Panc1 (cell line): ENCODE measurements around the gene SFXN3. TPM values are rescaled to one million over a fixed set of nuclear protein-coding genes. Genes with fewer than 3 reads are reported as not detected.

Experiments used
- ATAC-seq: fragments of 200-7000 bp; cut with Tn5 transposase; 2 replicates; pipeline ENCODE4 v1.9.1; 2020; ENCODE audit warnings: mild to moderate bottlenecking, moderate library complexity
- BruUV-seq: library from RNA; stranded (reverse); fragments of 400-500 nt; replicated peaks from 2 replicates; lab custom pipeline; 2021; lab: Mats Ljungman, UMichigan
- CTCF ChIA-PET: fragments of 300-600 bp; sonication (Branson Sonifier 250); formaldehyde crosslinking; loops from one replicate; lab custom pipeline; 2022; ENCODE audit warnings: antibody characterized with exemption; lab: Charles Lee
- POLR2A ChIA-PET: fragments of 300-600 bp; sonication (Branson Sonifier 250); formaldehyde crosslinking; loops from one replicate; lab custom pipeline; 2022; ENCODE audit warnings: antibody characterized with exemption; lab: Charles Lee
- DNase-seq: peaks from one replicate; pipeline ENCODE4 v3.0.0-alpha.2; 2010; ENCODE audit warnings: low read depth, low spot score
- H3K27ac ChIP-seq: 2 replicates; pipeline ENCODE4 v1.5.1; 2011; ENCODE audit warnings: mild to moderate bottlenecking, low read length, inconsistent platforms
- H3K27me3 ChIP-seq: fragments of 200-500 bp; sonication (Bioruptor generic); 2 replicates; pipeline ENCODE4 v1.6.0; 2014; ENCODE audit warnings: low read length, inconsistent platforms; ENCODE audit not compliant: control insufficient read depth, insufficient read depth
- H3K36me3 ChIP-seq: fragments of 200-500 bp; sonication (Bioruptor generic); 2 replicates; pipeline ENCODE4 v1.5.1; 2014; ENCODE audit warnings: inconsistent platforms, mild to moderate bottlenecking, low read length, moderate library complexity; ENCODE audit not compliant: control insufficient read depth, insufficient read depth
- H3K4me1 ChIP-seq: 2 replicates; pipeline ENCODE4 v1.5.1; 2011; ENCODE audit warnings: inconsistent platforms, mild to moderate bottlenecking, low read length, moderate library complexity; ENCODE audit not compliant: control insufficient read depth, insufficient read depth
- H3K4me3 ChIP-seq, 2 experiments: 2 replicates each; pipeline ENCODE4 v1.5.1; 2011 to 2012; ENCODE audit warnings: low read depth in 2 of 2, low read length in 2 of 2, mild to moderate bottlenecking in 2 of 2, inconsistent platforms in 1 of 2, moderate library complexity in 1 of 2
- H3K9me3 ChIP-seq: fragments of 200-500 bp; sonication (Bioruptor generic); 2 replicates; pipeline ENCODE4 v1.5.1; 2014; ENCODE audit warnings: low read depth, mild to moderate bottlenecking, inconsistent platforms, low read length, moderate library complexity; ENCODE audit not compliant: control insufficient read depth, insufficient read depth
- POLR2AphosphoS5 ChIP-seq: IDR thresholded peaks from 2 replicates; pipeline ENCODE4 v1.6.1; 2012; ENCODE audit warnings: mild to moderate bottlenecking, low read depth, low read length, moderate library complexity
- SIN3A ChIP-seq: IDR thresholded peaks from 2 replicates; pipeline ENCODE4 v1.6.1; 2012; ENCODE audit warnings: low read depth, mild to moderate bottlenecking, low read length, moderate library complexity, borderline replicate concordance; ENCODE audit not compliant: insufficient read depth
- TCF7L2 ChIP-seq: IDR thresholded peaks from 2 replicates; pipeline ENCODE4 v1.6.1; 2011; ENCODE audit warnings: mild to moderate bottlenecking, low read depth, low read length, inconsistent platforms
- in situ Hi-C: cut with HindIII; loops from 2 replicates; pipeline ENCODE4 v1.10.0; 2016; ENCODE audit warnings: low sequenced_read_pairs, low pct_unique_long_range_greater_than_20kb
- intact Hi-C: fragments of 100-400 bp; cut with micrococcal nuclease; formaldehyde crosslinking; loops from one replicate; pipeline ENCODE4 v1.10.0; 2022; ENCODE audit not compliant: unreplicated experiment
- total RNA-seq: library from RNA; stranded (reverse); gene quantifications from one replicate; pipeline ENCODE4 v1.2.1, GENCODE V29; 2021; ENCODE audit not compliant: unreplicated experiment
- TF ChIP-seq, protein P1 (sequence below): fragments of 450-650 bp; IDR thresholded peaks from 2 replicates; pipeline ENCODE4 v1.5.1; 2017; ENCODE audit warnings: mild to moderate bottlenecking
- TF ChIP-seq, protein P2 (sequence below), 2 experiments: IDR thresholded peaks; 2 replicates each; pipeline ENCODE4 v1.6.1; 2011 to 2012; ENCODE audit warnings: low read depth in 2 of 2, control low read depth in 1 of 2, low read length in 1 of 2, mild to moderate bottlenecking in 1 of 2, moderate library complexity in 1 of 2; ENCODE audit not compliant: insufficient read depth in 1 of 2

SFXN3 gene
- total RNA-seq, 1 experiment from 2014 or later = 15.3 TPM

DNA sequence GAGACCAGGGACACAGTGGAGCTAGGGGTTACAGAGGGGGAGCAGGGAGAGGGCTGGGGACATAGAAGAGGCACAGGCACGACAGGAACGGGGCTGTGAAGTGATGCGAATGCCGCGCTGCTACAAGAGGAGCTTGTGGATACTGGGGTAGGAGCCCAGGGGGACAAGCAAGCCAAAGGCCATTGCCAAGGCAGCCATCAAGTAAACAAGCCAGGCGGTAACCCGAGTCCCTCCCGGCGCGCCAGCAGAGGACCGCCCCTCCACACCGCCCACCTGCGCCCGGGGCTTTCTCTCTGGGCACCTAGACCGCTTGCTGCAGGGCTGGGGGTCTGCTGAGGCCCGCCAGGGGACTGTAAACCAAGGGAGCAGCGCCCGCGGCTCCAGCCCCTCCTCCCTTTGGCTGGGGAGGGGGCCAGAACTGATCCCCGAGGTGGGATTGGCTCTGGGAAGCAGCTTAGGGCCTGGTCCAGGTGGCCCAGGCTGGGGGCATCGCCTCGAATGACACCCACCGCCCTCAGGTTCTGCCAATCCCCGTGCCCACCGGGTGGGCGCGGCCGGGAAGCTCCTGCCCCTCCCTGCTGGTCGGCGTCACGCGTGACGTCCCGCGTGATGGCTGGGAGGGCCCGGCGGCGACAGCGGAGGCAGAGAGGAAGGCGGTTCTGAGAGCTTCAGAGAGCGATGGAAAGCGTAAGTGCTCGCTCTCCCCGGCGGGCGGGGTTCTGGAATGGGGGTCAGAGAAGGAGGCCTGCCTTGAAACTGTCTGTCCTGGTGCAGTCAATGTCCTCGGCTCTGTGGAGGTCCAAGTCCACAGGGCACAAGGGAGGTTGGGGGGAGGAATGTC, 982 bp downstream of the SFXN3 start:
- H3K27ac ChIP-seq = no peak overlapping the region; the same call in 1 of the 2 replicates
- DNase-seq = no peak
- in situ Hi-C loops = no loop called here
- no peak for TF ChIP-seq POLR2AphosphoS5
- no peak for TF ChIP-seq TCF7L2
- 0 out of 2 replicates have a peak, but pooled peaks have one; percentile 35 for TF ChIP-seq SIN3A
- TF ChIP-seq, protein P1, sequence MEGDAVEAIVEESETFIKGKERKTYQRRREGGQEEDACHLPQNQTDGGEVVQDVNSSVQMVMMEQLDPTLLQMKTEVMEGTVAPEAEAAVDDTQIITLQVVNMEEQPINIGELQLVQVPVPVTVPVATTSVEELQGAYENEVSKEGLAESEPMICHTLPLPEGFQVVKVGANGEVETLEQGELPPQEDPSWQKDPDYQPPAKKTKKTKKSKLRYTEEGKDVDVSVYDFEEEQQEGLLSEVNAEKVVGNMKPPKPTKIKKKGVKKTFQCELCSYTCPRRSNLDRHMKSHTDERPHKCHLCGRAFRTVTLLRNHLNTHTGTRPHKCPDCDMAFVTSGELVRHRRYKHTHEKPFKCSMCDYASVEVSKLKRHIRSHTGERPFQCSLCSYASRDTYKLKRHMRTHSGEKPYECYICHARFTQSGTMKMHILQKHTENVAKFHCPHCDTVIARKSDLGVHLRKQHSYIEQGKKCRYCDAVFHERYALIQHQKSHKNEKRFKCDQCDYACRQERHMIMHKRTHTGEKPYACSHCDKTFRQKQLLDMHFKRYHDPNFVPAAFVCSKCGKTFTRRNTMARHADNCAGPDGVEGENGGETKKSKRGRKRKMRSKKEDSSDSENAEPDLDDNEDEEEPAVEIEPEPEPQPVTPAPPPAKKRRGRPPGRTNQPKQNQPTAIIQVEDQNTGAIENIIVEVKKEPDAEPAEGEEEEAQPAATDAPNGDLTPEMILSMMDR = no peak
- TF ChIP-seq, protein P2, sequence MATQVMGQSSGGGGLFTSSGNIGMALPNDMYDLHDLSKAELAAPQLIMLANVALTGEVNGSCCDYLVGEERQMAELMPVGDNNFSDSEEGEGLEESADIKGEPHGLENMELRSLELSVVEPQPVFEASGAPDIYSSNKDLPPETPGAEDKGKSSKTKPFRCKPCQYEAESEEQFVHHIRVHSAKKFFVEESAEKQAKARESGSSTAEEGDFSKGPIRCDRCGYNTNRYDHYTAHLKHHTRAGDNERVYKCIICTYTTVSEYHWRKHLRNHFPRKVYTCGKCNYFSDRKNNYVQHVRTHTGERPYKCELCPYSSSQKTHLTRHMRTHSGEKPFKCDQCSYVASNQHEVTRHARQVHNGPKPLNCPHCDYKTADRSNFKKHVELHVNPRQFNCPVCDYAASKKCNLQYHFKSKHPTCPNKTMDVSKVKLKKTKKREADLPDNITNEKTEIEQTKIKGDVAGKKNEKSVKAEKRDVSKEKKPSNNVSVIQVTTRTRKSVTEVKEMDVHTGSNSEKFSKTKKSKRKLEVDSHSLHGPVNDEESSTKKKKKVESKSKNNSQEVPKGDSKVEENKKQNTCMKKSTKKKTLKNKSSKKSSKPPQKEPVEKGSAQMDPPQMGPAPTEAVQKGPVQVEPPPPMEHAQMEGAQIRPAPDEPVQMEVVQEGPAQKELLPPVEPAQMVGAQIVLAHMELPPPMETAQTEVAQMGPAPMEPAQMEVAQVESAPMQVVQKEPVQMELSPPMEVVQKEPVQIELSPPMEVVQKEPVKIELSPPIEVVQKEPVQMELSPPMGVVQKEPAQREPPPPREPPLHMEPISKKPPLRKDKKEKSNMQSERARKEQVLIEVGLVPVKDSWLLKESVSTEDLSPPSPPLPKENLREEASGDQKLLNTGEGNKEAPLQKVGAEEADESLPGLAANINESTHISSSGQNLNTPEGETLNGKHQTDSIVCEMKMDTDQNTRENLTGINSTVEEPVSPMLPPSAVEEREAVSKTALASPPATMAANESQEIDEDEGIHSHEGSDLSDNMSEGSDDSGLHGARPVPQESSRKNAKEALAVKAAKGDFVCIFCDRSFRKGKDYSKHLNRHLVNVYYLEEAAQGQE (IDR thresholded peaks at IDR 0.05; ENCODE audit: insufficient read depth in 1 of 2, low read depth in 2 of 2, low read length in 1 of 2) = no peak
- no peaks in the 10 kb centered on the region for H3K9me3 ChIP-seq
- POLR2A ChIA-PET = interaction anchor here (1.2 kb wide), 1 partner anchor 11 kb away, joined by 3 read pairs; no protein-coding TSS in a partner anchor
- peak overlapping the region; percentile 69 to 94 for H3K4me3 ChIP-seq
- no TSS peak for BruUV-seq
- CTCF ChIA-PET = interaction anchor here (0.9 to 3.1 kb wide), 6 partner anchors 9 to 110 kb away, joined by 3 to 22 read pairs (median 6); no protein-coding TSS in a partner anchor
- no peaks in the 10 kb centered on the region; the same call in 1 of the 2 replicates for H3K36me3 ChIP-seq
- peak; percentile 49 for ATAC-seq
- H3K4me1 ChIP-seq = peaks cover 20% of the 10 kb centered on the region
- intact Hi-C loops = no loop called here
- no peaks in the 10 kb centered on the region for H3K27me3 ChIP-seq

DNA sequence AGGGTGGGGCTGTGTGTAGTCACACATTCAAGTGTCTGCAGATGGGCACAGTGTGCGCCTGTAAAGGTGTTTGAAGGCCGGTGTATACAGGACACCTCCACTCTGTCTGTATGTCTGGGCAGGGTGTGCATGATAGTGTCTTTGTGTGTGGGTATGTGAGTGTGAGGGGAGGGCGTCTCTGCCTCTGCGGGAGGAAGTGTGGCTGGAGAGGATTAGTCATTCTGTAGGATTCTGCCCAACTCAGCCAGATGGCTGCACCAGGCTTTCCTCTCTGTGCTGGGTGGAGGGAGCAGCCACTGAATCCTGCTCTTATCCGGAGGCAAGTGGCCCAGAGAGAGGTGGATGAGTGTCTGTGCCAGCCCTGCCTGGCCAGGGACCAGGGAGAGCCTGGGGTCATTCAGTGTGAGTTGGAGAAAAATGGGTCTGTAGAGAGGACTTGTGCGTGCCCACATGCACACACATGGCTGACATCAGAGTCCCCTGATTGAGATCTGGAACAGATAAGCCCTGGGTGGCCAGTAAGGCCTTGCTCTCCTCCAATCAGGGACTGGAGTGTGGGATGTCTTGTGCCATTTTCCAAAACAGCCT, 1.7 kb downstream of the SFXN3 start:
- Histone ChIP-seq H3K9me3 (no peaks in the 10 kb centered on the region), H3K4me3 (peak overlapping the region; percentile 69 to 94), H3K27ac (no peak overlapping the region; the same call in 1 of the 2 replicates), H3K36me3 (no peaks in the 10 kb centered on the region; the same call in 1 of the 2 replicates), H3K27me3 (no peaks in the 10 kb centered on the region), H3K4me1 (peaks cover 20% of the 10 kb centered on the region)
- TF ChIP-seq SIN3A (0 out of 2 replicates have a peak, but pooled peaks have one; percentile 2), POLR2AphosphoS5 (no peak), TCF7L2 (no peak)
- TF ChIP-seq, protein P2 (IDR thresholded peaks at IDR 0.05; ENCODE audit: insufficient read depth in 1 of 2, low read depth in 2 of 2, low read length in 1 of 2) = no peak
- TF ChIP-seq, protein P1 = no peak
- CTCF ChIA-PET = interaction anchor here (1.4 to 3.1 kb wide), 2 partner anchors 9 to 15 kb away, joined by 11 to 22 read pairs; no protein-coding TSS in a partner anchor
- in situ Hi-C loops = no loop called here
- DNase-seq (no peak), ATAC-seq (peak; percentile 56)
- POLR2A ChIA-PET = no interaction called here
- no TSS peak for BruUV-seq
- intact Hi-C loops = no loop called here
